COR-L47 (cell line): Measurements from ENCODE around the gene THADA.
A peak's percentile ranks its signal among the peaks of the same experiment; 100 is the strongest.

Experiments
- DNase-seq: peaks from one replicate; lab custom pipeline; 2025; lab: John Stamatoyannopoulos, UW

Gene THADA

DNA sequence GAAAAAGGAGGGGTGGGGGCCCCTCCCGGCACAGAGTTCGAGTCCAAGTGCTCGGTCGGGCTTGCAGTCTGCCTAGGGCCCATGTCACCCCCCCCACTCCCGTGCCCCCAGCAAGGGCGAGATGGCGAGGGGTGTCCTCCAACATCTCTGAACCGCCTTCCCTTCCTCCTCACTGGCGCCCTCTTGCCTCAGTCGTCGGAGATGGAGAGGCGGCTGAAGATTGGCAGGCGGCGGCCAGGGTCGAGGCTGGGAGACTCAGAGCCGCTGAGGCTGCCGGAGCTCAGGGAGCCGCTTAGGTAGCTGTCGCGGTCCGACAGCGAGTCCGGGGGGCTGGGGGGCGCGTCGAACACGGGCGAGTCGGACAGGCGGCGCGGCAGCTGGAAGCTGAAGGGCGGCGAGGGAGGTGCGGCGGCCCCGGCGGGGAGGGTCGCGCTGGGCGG lies 371.7 kb downstream of the THADA start:
- DNase-seq: no peak

- no peak for DNase-seq
Measured at GRCh38 chr2:43223521-43224001, 372.3 kb downstream of the THADA start.

DNA sequence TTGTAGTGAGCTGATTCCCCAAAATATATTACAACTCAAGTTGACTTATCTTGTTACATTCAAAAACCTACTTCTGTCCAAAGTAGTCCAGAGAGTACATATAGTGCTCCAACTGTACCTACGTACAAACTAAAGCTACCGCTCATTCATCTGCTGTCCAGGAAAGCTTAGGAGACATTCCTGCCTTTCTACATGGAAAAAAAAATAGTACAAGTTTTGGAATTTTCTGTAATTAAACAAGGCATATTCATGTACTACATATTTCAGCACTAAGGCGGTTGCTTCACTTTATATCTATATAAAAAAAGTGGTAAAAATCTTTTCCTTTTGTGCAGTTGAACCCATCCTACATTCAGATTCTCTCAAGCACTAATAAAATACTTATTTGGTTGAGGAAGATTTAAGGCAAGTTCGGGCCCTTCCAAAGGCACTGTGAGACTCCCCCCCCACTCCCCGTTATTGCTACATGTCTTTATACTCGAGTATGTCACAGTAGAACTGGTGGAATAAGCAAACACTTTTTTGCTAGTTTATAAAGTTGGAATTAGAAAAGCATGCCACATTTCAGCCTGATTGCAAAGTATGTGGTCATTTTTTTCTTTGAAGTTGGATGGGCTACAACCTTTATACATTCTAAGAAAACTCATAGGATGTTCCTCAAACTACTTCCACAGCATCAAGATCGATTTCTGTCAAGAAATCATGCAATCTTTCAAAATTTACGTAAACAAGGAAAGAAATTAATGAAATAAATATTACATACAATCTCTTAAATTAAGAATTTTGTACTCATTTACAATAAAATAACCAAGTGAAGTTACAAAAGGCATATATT lies 373.1 kb downstream of the THADA start:
- no peak for DNase-seq

DNA sequence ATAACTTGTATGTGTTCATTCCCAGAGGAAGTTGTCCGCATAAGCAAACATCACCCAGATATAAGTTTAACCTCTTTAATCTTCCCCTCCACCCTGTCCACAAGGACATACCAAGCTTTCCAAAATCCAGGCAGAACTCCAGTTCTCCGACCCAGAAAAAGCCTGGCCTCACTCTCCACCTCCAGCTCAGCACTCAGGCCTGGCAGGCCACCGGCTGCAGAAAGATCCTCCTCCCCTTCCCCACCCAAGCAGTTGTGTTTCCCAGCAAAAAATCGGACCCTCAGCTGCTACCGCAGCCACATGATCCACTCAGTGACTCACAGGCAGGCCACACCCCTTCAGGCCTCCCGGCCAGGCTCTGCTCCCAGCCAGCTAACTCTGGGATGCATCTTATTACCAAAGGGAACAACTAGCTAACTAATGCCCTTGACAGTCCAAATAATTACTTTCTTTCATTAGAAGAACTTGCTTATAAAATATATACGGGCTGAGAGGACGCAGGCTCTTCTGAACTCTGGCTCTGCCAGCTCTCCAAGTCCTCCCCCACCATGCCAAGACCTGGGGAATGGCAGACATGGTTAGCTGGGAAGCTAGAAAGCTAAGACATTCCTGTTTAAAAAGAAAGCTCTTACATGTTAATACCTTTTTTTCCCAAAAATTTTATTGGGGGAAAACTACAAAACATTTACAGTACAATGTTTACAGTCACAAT lies 373.9 kb downstream of the THADA start:
- peak; percentile 14 for DNase-seq

DNA sequence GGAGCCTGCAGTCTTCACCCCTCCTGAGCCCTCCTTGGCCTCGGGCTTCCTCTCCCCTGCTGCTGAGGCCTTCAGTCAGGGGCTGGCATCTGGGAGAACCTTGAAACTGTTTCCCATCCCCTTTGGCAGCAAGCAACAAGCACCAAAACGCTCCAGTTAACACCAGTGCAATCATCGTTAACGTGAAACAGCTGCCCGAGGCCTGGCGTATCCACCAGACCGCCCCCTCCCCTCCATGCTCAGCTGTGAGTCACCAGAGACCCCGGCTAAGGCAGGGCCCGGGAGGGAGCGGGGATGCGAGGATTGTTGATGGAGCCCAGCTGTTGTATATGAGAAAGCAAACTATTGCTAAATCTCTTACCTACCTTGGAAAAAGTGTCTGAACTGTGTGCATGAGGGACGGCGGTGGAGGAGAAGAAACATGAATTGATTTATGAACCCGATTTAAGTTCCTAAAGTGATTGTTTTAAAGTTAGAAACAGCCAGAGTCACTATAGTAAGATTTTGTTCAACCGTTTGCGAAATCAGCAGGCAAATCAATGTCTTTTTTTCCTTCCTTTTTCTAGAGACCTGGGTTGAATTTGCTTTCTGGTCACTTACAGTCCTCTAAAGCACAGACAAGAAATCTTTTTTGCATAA lies 374.6 kb downstream of the THADA start:
- no peak for DNase-seq

DNA sequence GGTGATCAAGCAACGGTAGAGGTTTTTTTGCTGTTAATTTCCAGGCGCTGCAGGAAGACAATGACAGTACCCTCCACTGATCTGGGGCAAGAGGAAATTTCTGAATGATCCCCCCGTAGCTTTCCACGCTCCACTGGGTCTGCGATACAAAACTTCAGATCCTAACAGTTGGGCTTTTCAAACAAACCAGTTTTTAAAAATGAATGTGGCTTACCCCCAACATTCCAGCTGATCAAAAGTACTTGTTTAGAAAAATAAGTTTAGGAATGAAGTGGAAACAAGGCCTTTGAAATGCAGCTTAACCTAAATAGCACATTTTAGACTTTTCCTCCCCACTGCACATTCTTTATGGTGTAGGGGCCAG lies 375.1 kb downstream of the THADA start:
- no peak for DNase-seq

- no peak for DNase-seq
Measured at GRCh38 chr2:43220229-43220751, 375.5 kb downstream of the THADA start.

DNA sequence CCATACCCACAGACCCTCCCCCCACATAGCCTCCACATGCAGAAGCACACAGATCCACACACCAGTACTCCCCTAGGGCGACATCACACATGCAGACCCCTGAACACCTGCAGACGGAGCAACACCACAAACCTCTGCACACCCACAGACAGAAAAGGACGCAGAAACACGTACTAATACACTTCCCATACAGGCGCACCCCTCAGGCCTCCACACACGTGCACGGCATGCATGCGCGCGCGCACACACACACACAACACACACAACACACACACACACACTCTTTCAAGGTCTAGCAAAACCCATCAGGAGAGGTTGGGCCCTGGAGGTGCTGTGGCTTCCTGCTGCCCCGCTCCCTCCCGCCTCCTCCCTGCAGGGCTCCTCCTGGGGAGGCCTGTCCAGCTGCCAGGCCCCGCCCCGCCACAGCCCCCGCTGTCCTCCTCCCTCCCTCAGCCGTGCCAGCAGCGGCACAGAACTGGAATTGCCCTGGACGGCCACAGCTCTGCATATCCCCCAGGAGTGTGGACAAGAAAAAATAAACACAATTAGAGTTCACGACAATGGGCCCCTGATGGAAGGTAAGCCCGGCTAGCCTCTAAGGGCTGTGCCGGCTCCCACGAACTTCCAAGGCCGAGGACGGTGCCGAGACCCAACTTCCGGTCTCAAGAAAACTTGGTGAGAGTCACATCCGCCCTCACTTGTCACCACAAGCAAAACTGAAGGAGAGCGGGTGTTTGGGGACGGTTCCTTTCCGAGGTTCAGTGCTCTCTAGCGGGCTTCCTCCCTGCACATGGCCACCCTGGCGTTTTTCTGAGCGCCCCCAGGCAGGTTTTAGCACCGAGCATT lies 376.2 kb downstream of the THADA start:
- peak; percentile 69 for DNase-seq

DNA sequence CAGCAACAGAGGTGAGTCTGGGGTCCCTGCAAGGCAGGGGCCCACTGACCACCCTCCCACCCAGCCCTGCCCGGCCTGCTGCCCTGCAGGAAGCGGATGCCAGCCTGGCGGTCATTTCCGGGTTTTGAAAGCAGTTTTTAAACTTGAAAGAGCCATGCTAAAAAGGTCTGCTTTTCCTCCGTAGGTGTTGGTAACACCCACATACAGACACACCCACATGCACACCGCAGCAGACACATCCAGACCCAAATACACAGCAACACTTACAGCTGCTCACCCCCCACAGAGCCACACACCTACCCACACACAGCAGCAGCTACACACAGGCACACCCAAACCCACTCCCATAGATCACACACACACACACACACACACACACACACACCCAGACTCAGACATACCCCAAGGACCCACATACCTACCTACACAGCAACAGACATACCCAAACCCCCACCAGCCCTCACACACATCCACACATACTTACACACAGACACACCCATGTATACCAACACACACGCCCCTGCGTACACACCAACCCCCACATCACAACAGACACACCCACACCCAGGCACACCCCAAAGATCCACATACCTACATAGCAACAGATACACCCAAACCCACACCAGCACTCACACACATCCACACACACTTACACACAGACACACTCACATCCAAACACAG lies 377.0 kb downstream of the THADA start:
- no peak for DNase-seq

DNA sequence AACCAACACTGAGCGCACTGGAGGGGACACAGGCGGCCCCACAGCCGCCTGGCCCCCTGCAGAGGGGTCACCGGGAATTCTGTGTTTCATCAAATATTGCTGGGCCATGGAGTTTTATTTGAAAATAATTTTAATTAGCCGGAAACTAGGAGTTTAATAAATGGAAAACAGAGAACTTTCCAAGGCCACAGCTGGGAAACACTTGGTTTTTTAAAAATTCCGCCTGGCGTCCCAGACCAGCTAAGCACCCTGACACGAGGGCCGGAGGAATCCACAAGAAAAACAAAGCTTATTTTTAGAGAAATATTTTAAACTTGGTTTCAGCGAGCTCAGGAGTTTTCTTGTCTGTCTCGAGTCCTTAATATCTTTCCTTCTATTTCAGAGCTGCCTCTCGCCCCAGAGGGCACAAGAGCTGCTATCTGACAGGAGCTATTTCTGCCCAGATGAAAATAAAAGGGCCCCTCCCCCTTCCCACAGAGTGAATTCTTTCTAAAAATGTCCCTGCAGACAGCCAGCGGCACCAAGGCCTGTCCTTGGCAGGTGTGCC lies 377.6 kb downstream of the THADA start:
- no peak for DNase-seq

DNA sequence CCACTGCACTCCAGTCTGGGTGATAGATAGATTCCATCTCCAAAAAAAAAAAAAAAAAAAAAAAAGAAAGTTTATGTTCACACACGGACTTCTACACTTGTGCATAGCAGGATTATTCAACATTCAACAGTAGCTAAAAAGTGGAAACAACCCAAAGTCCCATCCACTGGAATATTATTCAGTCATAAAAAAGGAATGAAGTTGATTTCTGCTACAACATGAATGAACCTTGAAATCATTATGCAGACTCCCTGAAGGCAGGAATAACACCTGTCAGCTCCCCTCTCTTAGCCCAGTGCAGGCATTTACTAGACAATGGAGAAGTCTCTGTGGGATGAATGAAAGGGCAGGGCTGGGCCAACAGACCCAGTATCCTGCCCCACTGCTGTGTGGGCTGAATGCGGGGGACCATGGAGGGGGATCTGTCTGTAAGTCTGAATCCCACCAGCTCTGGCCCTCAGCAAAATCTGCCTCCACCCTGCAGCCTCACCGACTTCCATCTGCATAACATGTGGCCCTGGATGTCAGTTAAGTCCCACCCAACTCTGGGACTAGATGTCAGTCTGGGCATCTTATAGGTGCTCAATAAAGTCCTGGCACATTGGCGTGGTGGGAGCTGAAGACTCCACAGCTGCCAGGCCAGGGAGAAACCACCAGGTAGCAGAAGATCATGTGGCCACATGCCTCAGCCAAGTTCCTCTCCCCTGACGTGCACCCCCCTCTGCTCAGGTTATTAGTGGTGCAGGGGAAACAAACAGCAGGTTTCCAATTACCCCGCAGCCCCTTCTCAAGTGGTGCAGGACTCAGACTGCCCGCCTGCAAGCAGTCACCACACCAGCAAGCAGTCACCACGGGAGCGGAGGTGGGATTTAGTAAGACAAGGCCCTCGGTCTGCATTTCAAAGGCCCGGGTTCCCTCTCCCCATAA lies 378.3 kb downstream of the THADA start:
- DNase-seq: peak; percentile 61

- no peak for DNase-seq
Measured at GRCh38 chr2:43216629-43217028, 379.2 kb downstream of the THADA start.

DNA sequence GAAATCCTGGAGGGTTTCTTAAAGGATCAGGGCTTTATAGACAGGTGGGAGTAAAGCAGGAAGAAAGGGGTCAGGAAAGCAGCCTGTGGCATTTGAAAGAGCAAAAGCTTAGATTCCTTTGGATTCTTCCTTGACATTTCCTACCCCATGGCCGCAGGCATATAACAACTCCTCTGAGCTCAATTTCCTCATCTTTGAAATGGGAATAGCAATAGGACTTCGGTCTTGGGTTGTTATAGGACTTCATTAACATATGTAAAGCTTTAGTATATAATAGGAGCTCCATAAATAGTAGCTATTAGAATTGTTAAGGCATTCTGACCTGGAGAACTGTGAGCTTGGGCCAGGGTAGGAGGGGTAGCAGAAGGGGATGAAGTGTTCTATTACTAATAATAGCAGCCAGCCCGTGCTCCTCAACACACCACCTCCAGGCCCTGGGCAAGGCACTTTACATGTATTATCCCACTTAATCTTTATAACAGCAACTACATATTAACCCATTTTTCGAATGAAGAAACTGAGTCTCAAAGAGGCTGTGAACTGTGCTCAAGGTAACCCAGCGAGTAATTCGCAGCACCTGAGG lies 380.1 kb downstream of the THADA start:
- no peak for DNase-seq

DNA sequence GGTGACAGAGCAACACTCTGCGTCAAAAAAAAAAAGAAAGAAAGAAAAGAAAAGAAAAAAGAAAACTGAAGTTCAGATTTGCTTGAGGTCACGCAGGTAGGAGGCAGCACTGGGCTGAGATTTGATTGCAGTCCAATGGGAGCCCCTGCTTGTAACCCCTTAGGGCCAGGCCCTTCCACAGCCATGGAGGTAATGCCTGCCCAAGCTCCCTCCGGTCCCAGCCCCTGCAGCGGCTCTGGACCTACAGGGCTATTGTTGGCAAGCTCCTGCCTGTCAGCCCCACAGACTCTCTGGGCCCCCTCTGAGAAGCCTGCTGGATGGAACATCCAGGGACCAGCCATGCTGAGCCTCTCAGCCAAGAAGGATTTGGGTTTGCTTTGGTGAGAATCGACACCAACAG lies 381.6 kb downstream of the THADA start:
- no peak for DNase-seq

DNA sequence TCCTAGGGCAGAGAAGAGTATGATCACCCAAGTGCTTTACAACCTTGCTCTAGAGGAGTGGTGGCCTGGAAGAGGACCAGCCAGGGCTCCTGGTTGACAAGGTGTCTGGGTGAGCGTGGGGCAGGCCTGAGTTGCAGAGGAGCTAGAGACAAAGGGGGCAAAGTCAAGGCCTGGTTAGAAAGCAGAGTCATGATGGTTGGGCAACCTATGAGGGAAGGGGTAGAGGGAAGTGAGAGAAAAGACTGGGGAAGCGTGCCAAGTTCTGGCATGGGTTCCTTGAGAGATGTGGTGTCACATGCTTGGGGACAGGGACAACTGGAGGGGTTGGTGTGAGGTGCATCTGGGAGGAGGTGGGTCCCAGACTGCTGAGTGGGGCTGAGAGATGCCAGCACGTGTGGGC lies 382.9 kb downstream of the THADA start:
- no peak for DNase-seq

GRCh38 chr2:43212216-43212835 lies 383.5 kb downstream of the THADA start:
- DNase-seq: no peak

DNA sequence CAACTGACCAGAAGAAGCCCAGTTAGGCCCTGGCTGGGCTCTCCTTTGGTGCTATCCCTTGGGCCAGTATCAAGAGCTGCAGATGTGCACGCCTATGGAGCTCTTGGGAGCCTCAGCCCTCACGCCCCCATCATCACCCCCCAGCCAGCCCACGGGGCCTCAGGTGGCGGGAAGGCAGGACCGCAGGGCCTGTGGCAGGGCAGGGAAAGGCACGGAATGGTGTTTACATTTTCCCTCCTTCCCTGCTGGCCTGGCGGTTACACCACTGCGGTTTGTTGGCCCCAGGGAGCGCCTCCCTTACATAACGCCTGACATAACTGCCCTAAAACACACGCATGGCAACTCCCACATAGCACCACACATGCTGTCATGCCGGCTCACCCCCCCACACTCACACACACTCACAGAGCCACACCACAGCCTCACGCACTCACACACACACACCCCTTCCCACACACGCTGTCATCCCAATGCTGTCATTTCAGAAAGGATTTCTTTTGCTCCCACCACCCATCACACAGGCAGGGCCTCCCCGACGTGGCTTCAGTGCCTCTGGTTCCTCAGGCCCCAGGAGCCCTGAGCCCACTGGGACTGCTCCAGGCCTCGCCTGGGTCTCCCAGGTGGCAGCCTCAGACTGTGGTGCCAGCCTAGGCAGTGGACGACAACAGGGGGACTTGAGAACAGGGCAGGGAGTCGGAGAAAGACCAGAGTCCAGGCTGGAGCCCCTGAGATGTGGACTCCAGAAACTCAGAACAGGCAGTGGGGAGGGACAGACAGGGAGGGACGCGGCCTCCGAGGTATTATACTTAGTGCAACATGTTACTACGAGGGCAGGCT lies 385.2 kb downstream of the THADA start:
- no peak for DNase-seq

GRCh38 chr2:43210125-43210466 lies 385.7 kb downstream of the THADA start:
- DNase-seq: no peak
